Nucleus accumbens (tissue), 56 donors: ENCODE data around the gene TBC1D32.
"Not testable (repeated sequence)": the region's sequence is repeated elsewhere in the genome, so short reads cannot be mapped to it uniquely, and the experiment has no call there.

Experiments used
- DNase-seq, 56 donors: peaks; one replicate each; lab custom pipeline; 2025; lab: John Stamatoyannopoulos, UW

The TBC1D32 gene, protein sequence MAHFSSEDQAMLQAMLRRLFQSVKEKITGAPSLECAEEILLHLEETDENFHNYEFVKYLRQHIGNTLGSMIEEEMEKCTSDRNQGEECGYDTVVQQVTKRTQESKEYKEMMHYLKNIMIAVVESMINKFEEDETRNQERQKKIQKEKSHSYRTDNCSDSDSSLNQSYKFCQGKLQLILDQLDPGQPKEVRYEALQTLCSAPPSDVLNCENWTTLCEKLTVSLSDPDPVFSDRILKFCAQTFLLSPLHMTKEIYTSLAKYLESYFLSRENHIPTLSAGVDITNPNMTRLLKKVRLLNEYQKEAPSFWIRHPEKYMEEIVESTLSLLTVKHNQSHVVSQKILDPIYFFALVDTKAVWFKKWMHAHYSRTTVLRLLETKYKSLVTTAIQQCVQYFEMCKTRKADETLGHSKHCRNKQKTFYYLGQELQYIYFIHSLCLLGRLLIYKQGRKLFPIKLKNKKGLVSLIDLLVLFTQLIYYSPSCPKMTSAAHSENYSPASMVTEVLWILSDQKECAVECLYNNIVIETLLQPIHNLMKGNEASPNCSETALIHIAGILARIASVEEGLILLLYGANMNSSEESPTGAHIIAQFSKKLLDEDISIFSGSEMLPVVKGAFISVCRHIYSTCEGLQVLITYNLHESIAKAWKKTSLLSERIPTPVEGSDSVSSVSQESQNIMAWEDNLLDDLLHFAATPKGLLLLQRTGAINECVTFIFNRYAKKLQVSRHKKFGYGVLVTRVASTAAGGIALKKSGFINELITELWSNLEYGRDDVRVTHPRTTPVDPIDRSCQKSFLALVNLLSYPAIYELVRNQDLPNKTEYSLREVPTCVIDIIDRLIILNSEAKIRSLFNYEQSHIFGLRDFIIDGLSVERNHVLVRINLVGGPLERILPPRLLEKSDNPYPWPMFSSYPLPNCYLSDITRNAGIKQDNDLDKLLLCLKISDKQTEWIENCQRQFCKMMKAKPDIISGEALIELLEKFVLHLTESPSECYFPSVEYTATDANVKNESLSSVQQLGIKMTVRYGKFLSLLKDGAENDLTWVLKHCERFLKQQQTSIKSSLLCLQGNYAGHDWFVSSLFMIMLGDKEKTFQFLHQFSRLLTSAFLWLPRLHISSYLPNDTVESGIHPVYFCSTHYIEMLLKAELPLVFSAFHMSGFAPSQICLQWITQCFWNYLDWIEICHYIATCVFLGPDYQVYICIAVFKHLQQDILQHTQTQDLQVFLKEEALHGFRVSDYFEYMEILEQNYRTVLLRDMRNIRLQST

DNA sequence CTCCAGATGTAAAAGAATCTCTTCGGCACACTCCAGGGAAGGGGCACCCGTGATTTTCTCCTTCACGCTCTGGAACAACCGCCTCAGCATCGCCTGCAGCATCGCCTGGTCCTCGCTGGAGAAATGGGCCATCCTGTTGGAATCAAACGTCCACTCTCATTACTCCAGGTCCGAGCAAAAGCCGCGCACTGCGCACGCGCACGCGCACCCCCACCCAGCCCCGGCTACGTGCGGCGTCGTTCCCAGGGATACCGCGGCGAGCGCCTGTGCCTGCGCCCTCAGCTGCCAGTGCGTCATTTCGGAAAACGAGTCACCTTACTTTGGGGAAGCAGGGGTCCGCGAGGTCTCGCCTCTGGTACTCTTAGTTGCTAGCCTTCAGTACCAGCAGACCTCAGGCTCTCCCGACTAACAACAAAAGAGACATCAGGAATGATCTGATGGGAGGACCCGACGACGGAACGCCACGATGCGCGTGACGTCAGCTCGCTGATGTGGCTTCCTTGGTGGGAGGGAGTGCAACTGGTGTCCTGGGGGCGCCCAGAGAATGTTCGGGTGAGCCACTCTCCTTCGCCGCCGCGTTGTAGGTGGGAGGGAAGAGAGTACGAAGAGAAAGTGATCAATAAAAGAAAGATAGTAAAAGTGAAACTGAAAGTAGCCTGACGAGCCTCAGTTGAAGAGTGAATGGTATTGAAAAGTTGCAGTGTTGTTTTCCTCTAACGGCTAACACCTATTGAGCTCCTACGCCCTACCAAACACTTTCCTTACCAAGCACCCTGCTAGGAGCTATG is at the start of gene TBC1D32:
TSS of gene TBC1D32 (minus strand) at position 182 of the 788 bp plus-strand sequence. CDS start at position 132, 50 bp downstream.
- DNase-seq = peak; percentile 58 to 99 (median 92)

DNA sequence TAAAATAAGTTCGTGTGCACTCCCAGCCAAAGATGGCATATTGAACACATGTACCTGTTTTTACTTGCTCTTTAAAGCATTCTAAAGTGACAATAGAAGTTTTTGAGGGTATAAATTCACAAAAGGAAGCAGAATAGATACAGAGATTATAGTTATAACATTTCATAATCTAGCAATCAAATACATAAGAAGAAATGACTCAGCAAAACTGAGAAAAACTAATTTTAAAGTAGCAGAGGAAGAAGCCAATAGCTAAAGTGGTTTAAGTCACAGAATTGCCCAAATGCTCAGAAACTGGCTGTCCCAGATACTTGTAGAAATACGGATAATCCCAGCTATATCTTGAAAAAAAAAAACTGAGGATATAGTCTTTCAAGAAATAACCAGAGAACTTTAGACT is 49.2 kb upstream of the TBC1D32 start:
- no peak for DNase-seq

DNA sequence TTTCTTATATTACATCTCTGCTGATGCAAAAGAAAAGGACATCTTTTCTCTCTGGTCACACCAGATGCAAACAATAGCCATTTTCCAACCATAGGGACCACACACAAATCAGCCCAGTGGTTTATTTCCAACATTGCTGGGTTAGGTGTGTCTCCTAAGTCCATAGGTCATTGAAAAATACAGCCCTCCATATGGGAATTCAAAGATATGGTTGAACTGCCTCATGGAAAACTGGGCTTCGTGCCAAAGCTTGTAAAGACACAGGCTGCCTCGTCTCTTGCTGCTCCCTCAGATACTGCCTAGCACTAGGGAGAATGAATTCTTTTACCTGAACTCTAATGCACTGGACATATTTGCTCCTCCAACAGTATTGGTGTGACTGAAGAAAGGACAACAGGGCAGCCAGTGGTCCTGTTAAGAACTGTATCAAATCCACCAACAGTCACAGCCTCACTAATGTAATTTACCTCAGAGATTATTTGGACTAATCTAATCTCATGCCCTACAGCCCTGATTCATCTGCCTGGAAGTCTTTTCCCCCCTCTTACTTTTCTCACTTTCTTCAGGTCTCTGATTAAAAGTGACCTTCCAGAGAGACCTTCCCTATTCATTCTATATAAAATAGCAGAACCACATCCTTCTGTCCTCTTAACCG is 48.3 kb upstream of the TBC1D32 start:
- no peak for DNase-seq

DNA sequence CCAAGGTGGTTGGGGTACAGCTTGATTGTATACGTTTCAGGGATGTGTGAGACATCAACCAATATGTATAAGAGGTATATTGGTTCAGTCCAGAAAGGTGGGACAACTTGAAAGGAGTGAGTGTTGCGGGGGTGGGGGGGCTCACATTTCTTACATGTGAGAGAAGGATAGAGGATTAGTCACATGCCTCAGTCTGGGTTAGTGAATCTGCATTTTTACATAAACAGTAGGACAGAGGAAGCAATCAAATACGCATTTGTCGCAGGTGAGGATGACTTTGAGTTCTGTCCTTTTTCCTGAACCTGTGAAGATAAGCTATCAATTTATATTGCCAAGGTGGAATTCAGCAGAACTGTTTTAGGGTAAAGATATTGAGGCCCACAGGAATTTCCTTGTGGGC is 42.1 kb upstream of the TBC1D32 start:
- DNase-seq = no peak

DNA sequence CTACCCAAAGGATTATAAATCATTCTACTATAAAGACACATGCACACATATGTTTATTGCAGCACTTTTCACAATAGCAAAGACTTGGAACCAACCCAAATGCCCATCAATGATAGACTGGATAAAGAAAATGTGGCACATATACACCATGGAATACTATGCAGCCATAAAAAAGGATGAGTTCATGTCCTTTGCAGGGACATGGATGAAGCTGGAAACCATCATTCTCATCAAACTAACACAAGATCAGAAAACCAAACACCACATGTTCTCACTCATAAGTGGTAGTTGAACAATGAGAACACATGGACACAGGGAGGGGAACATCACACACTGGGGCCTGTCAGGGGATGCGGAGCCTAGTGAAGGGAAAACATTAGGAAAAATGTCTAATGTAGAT is 39.9 kb upstream of the TBC1D32 start:
- DNase-seq = not testable (repeated sequence)

DNA sequence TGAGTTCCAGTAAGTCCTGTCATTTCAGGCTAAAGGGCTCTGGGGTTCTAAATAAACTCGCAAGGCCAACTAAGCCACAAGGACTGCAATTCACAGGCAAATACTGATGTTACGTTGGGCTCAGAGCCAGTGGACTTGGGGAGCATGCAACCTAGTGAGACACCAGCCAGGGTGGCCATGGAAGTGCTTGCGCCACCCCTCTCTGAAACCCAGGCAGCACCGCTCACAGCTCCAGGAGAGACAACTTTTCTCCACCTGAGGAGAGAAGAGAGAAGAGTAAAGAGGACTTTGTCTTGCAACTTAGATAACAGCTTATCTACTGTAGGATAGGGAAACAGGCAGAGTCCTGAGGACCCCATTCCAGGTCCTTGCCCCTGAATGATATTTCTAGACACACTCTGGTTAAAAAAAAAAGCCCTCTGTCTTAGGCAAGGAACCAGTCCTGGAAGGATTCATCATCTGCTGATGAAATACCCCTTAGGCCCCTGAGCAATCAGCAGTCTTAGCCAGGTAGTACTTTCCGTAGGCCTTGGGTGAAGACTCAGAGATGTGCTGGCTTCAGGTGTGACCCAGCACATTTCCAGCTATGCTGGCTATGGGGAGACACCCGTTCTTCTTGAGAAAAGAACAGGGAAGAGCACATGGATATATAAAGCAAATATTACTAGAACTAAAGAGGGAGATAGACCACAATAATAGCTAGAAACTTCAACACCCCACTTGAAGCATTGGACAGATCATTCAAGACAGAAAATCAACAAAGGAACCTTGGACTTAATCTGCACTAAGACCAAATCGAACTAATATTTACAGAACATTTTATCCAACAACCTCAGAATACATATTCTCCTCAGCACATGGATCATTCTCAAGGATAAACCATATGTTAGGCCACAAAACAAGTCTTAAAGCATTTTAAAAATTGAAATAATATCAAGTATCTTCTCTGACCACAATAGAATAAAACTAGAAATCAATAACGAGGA is 31.5 kb upstream of the TBC1D32 start:
- DNase-seq = no peak

DNA sequence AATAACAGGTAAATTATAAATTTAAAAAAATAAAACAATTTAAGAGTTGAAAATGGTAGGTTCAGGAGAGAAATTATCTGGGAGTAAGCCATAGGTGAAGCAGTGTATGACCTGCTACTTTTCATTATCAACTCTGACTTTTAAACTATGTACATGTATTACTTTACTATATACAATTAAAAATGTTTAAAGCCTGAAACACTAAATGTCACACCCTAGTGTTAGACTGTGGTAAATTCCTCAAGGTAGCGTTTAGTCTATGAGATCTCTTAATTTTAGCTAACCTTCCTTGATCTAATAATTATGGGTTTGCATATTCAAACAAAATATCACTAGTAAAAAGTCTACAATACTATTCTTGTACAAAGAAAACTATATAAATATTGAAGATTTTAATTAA is 22.3 kb upstream of the TBC1D32 start:
- no peak for DNase-seq

DNA sequence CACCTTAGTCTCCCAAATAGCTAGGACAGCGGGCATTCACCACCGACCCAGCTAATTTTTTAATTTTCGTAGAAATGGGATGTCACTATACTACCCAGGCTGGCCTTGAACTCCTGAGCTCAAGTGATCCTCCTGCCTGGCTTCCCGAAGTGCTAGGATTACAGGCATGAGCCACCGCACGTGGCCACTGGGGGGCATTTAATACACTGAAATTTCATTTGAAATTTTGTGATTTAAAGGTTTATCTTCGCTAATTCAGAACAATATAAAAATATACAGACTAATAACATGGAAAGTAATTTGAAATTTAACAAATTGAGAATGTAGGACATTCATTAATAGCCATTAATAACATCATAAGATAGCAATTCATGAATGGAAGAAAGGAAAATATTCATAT is 20.5 kb upstream of the TBC1D32 start:
- peak in 1 of 56 donors; percentile 0 for DNase-seq

DNA sequence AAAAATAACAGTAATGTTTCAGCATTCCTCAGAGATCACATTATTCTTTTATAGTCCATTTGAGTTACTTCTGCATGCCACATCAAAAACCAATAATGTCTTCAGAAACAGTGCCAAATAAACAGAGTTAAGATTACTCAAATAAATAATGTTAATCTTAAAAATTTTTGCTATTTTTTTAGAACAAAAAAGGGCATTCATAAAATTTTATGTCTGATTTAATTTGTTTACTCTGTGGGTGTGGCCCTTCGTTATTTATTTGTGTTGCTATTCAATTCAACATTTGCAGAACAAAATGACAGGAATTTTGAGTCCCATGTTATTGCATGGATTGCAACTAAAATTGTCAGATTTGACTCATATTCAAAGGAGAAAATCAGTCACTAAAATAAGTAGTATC is 18.7 kb upstream of the TBC1D32 start:
- no peak for DNase-seq

DNA sequence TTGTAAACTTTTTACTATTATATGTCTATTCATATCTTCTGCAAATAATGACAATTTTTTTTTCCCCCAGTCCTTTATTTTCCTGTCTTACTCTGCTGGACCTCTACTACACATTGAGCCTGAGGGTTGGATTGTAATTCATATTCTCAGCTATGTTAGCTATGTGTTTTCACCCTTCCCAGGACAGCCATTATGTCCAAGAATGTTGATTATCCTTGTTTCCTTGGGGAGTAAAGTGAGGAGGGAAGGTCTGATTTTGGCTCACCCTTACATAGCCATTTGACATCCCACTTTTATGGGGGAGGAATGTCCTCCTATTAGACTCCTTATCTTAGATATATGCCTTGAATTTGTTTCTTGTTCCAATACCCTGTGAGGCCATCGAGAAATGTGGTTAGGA is 17.6 kb upstream of the TBC1D32 start:
- no peak for DNase-seq

DNA sequence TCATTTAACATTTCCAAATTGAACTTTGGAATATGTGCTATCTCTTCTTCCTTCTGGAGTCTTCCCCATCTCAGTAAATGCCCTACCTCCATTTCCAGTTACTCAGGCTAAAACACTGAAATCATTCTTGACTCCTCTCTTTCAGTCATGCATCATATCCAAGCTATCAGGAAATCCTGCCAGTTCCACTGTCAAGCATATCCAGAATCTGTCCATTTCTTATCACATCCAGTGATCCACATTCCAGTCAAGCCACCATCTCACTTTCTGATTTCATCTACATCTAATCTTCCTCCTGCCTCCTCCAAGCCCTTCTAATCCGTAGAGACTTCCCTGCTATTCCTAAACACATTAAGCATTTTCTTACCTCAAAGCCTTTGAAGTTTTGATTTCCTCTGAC is 15.3 kb upstream of the TBC1D32 start:
- DNase-seq = no peak

DNA sequence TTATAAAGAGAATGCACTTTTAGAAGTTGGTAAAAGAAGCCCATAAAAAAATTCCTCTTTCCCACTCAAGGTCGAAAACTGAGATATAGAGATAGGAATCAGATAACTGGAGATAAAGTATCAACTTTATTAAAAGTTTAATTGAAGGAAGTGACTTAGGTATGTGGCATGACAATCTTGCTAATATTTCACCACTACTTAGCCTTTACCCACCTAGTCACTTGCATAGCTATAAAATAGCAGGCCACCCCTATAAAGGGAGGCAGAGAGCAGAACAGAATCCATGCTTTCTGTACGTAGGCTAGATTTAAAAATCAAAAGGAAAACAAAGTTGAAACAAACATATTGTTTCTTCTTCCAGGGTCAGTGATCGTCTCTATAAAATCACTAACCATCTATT is 13.2 kb upstream of the TBC1D32 start:
- DNase-seq = no peak

DNA sequence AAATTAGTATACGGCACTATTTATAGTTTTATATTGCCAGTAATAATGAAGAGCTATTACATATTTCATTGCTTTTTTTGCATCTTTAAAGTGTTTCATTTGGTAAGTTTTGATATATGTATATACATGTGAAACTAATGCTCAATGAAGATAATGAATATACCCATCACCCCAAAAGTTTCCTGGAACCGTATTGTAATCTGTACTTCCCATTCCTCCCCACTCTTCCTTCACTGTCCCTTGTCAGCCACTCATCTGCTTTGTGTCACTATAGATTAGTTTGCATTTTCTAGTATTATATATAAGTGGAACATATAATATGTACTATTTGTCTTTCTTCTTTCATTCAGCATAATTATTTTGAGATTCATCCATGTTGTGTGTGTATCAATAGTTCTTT is 10.3 kb upstream of the TBC1D32 start:
- DNase-seq = no peak

DNA sequence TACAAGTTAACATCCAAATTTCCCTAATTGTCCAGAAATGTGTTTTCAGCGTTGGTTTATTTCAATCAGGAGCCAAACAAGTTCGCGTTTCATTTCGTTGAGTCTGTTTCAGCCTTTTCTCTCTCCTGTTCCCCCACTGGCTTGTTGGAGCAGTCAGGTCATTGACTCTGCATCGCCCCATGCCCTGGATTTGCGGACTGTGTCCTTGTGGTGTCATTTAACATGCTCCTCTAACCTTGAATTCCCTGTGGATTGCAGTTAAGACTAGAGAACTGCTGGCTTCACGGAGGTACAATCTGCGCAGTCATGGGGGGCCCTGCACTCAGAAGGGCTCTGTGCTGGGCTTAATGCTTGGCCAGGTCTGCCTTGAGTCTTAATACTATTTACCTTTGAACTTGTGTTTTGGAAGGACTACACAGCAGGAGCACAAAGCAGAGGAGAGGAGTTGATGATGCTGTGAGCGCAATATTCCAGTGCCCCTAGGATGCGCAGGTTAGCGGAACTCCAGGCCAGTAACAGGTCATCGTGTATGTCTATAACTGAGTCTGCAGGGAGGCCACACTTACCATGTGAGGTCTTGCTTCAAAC is 5.5 kb upstream of the TBC1D32 start:
- no peak for DNase-seq

DNA sequence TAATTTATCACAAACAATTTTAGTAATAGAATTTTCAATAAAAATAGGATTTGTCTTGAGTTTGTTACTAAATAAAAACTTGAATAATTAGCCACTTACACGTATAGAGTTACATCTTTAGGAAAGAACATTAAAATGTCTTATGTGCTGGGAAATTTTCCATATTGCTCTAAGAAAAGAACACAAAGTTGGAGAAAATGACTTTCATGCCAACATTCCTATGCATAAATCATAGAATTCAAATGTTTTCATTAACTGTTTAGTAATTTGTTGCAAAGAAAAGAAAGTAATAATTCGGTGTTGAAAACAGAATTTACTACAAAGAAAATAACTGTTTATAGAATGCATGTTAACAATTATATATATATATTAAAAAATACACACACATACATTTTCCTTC is 4.7 kb upstream of the TBC1D32 start:
- DNase-seq = no peak

DNA sequence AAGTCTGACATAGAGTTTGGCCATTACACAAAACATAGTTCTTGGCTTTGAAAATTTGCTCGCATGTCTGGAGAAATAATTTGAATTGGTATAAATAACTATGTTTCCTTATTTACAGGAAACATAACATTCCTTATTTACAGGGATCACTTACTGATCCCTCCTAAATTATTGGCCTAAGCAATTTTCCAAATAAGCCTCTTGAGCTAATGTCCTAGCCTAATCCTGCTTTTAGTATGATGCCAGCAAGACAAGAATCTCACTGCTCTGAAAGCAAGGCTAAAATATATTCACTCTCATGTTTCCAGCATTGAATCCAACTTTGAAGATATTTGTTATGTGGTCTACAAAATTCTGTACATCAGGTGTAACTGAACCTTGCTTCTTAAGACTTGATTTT is 4.1 kb upstream of the TBC1D32 start:
- DNase-seq = no peak

DNA sequence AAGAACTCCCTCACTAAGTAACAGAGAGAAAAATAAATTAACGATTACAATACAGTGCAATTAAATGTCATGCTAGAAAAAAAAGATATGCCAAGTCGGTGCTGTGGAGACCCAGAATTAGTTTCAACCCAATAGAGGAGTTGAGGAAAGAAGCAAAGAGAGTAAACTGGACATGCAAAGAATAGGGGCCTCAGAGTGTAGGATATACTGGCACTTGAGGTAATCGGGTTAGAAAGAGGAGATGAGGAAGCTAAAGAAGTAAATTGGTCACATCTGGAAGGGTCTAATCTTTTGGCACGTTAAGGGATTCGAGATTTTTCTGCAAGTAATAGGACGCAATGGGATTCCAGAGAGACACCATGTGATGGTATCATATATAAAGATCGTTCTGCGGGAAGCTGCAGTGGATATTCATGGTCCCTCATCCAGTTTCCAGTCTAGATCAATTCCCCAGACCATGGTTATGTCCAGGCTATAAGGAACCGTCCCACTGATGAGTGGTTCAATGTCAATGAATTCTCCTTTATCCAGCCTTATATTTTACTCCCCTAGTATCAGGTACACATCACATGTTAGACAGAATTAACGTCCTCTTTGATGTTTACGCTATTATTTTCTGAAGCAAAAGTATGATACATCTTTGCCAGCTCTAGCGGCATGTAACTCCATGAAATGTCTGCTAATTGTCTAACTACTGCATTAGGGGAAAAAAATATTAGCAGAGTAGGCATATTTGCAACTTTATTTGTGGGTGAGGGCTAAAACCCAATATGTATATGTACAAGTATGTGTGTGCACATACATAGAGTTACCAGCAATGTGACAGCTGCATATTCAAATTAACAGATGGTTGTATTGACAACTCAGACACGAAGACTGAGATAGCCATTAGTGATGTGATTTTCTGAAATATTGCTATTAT is 1.1 kb upstream of the TBC1D32 start:
- DNase-seq = no peak
